B cell (primary cell): ENCODE data around the gene CHFR. TPM values are rescaled to one million over a fixed set of nuclear protein-coding genes. Genes with fewer than 3 reads are reported as not detected.

Experiments used
- ATAC-seq: fragments of 200-7000 bp; cut with Tn5 transposase; one replicate; pipeline ENCODE4 v1.10.0; 2021; ENCODE audit warnings: low read depth, mild to moderate bottlenecking, moderate number of reproducible peaks, moderate library complexity
- CTCF ChIA-PET: fragments of 350-600 bp; sonication (Branson Sonifier 250); formaldehyde crosslinking; loops from one replicate; lab custom pipeline; 2021; ENCODE audit warnings: antibody characterized with exemption, inconsistent platforms; lab: Charles Lee
- POLR2A ChIA-PET: fragments of 350-600 bp; sonication (Branson Sonifier 250); formaldehyde crosslinking; loops from one replicate; lab custom pipeline; 2021; ENCODE audit warnings: antibody characterized with exemption; lab: Charles Lee
- DNase-seq: peaks from one replicate; pipeline ENCODE4 v3.0.0; 2013
- H2AFZ ChIP-seq: 2 replicates; pipeline ENCODE4 v1.6.1; 2012; ENCODE audit warnings: mild to moderate bottlenecking, low read depth, low read length; ENCODE audit not compliant: insufficient read depth, poor library complexity, severe bottlenecking
- H3K27ac ChIP-seq, 2 donors: 1 replicate in 1 of 2; 2 replicates in 1 of 2; pipeline ENCODE4 v1.5.1; 2012 to 2013; ENCODE audit warnings: low read length in 2 of 2, mild to moderate bottlenecking in 2 of 2, moderate library complexity in 1 of 2
- H3K27me3 ChIP-seq, 4 experiments: fragments of 200-600 bp in 1 of 4; sonication (generic) in 1 of 4; replicated peaks in 1 of 4; 1 replicate in 2 of 4; 2 replicates in 2 of 4; pipeline versions ENCODE4 v1.6.1 to v1.7.0; 2013 to 2016; ENCODE audit warnings: low read length in 3 of 4, mild to moderate bottlenecking in 2 of 4, mixed read lengths in 1 of 4, moderate library complexity in 1 of 4; ENCODE audit not compliant: insufficient read depth in 4 of 4, control insufficient read depth in 3 of 4; ENCODE audit errors: control extremely low read depth in 1 of 4
- H3K36me3 ChIP-seq, 2 experiments: replicated peaks in 1 of 2; 1 replicate in 1 of 2; 2 replicates in 1 of 2; pipeline versions ENCODE4 v1.6.1 to v1.7.1; 2013; ENCODE audit warnings: low read length in 1 of 2; ENCODE audit not compliant: insufficient read depth in 2 of 2, control insufficient read depth in 1 of 2; ENCODE audit errors: control extremely low read depth in 1 of 2, extremely low read depth in 1 of 2
- H3K4me1 ChIP-seq, 2 donors: fragments of 200-600 bp in 1 of 2; sonication (generic) in 1 of 2; 1 replicate in 1 of 2; 2 replicates in 1 of 2; pipeline versions ENCODE4 v1.5.1 to v1.6.1; 2013 to 2017; ENCODE audit warnings: low read length in 2 of 2; ENCODE audit not compliant: control insufficient read depth in 2 of 2, insufficient read depth in 2 of 2
- H3K4me2 ChIP-seq: replicated peaks from 2 replicates; pipeline ENCODE3; 2012; ENCODE audit warnings: mild to moderate bottlenecking, low read depth, low read length; ENCODE audit not compliant: poor library complexity, severe bottlenecking
- H3K4me3 ChIP-seq, 5 experiments: fragments of 200-600 bp in 1 of 5; sonication (generic) in 1 of 5; 1 replicate in 3 of 5; 2 replicates in 2 of 5; pipeline versions ENCODE4 v1.5.1 to v1.7.0; 2011 to 2016; ENCODE audit warnings: low read length in 4 of 5, mild to moderate bottlenecking in 4 of 5, low read depth in 2 of 5, control low read depth in 1 of 5, moderate library complexity in 1 of 5; ENCODE audit not compliant: insufficient read depth in 1 of 5; ENCODE audit errors: control extremely low read depth in 1 of 5, extremely low read depth in 1 of 5
- H3K79me2 ChIP-seq: fragments of 200-600 bp; sonication (generic); one replicate; pipeline ENCODE4 v1.6.0; 2016; ENCODE audit warnings: low read length; ENCODE audit not compliant: control insufficient read depth, insufficient read depth
- H3K9ac ChIP-seq: fragments of 200-600 bp; sonication (generic); 2 replicates; pipeline ENCODE4 v1.6.1; 2017; ENCODE audit warnings: mild to moderate bottlenecking, low read length, moderate library complexity
- H3K9me3 ChIP-seq, 3 donors: one replicate each; pipeline versions ENCODE4 v1.6.1 to v1.7.1; 2013; ENCODE audit warnings: low read length in 2 of 3; ENCODE audit not compliant: control insufficient read depth in 2 of 3, insufficient read depth in 1 of 3; ENCODE audit errors: control extremely low read depth in 1 of 3
- H4K20me1 ChIP-seq: 2 replicates; pipeline ENCODE4 v1.6.0; 2012; ENCODE audit warnings: mild to moderate bottlenecking, low read length; ENCODE audit not compliant: insufficient read depth, control insufficient read depth, poor library complexity, severe bottlenecking
- H3K27ac Mint-ChIP-seq: one replicate; pipeline ENCODE4 v1.8.0; 2021; ENCODE audit warnings: mixed read lengths
- H3K27me3 Mint-ChIP-seq: one replicate; pipeline ENCODE4 v1.8.0; 2021; ENCODE audit warnings: mixed read lengths
- H3K4me1 Mint-ChIP-seq: one replicate; pipeline ENCODE4 v1.8.0; 2021; ENCODE audit warnings: mixed read lengths
- H3K4me3 Mint-ChIP-seq: one replicate; pipeline ENCODE4 v1.8.0; 2021; ENCODE audit warnings: mixed read lengths
- H3K9me3 Mint-ChIP-seq: one replicate; pipeline ENCODE4 v1.8.0; 2022; ENCODE audit warnings: mixed read lengths; ENCODE audit not compliant: insufficient read depth
- EZH2 ChIP-seq: IDR thresholded peaks from 2 replicates; pipeline ENCODE4 v1.6.1; 2012; ENCODE audit warnings: borderline replicate concordance, low read depth, mild to moderate bottlenecking, moderate library complexity, low read length; ENCODE audit not compliant: insufficient read depth, poor library complexity, severe bottlenecking
- whole genome bisulfite sequencing: methylation state at CpG from one replicate; pipeline ENCODE4 v1.1.5; 2013; ENCODE audit warnings: missing lambda C conversion rate; ENCODE audit not compliant: insufficient coverage; 5-methylcytosine and 5-hydroxymethylcytosine counted together
- intact Hi-C: fragments of 100-400 bp; cut with micrococcal nuclease; formaldehyde crosslinking; loops from one replicate; pipeline ENCODE4 v1.10.0; 2022
- polyA plus RNA-seq: library from polyadenylated mRNA; depleted of rRNA; stranded (reverse); fragments of >200 nt; gene quantifications from 2 replicates; pipeline ENCODE4 v1.2.3, GENCODE V29; 2012
- total RNA-seq, 2 donors: library from RNA; stranded (reverse); fragments of 120-200 nt in 1 of 2; gene quantifications; 1 replicate in 1 of 2; 2 replicates in 1 of 2; pipeline versions ENCODE4 v1.2.3 to v1.2.4, GENCODE V29; 2013 to 2022
- TF ChIP-seq, protein P1 (sequence below): fragments of 200-600 bp; IDR thresholded peaks from one replicate; pipeline ENCODE4 v1.8.0; 2022; ENCODE audit warnings: antibody characterized with exemption, mild to moderate bottlenecking

Gene CHFR
- total and polyA plus RNA-seq, 2 donors (not counting 1 experiment from before 2014, with no cell fraction given), result 83.8 to 92.5 TPM

DNA sequence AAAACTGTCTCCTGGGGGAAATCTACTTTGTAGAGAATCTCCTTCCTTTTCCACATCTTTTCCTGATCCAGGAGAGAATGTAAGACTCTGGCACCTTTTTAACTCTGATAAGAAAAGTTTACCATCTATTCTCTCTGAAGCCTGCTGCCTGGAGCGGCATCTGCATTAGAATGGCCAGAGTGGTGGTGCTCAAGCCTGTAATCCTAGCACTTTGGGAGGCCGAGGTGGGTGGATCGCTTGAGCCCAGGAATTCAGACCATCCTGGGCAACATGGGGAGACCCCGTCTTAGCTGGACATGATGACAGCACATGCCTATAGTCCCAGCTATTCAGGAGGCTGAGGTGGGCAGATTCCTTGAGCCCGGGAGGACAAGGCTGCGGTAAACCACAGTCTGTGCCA lies 1.4 kb upstream of the CHFR start:
- H3K9me3 ChIP-seq, result peaks cover 0 to 10% (median 0%) of the 10 kb centered on the region in 3 donors
- peak overlapping the region; percentile 91 for H2AFZ ChIP-seq
- peak overlapping the region in 1 of 2 donors; percentile 98 for H3K27ac ChIP-seq
- no peak overlapping the region for H3K4me3 ChIP-seq
- CTCF ChIA-PET, result interaction anchor here (0.7 to 1.0 kb wide), 2 partner anchors 17 to 474 kb away, joined by 3 read pairs; no protein-coding TSS in a partner anchor
- intact Hi-C loops, result loop anchor here (5.0 kb wide), 1 partner anchor 202 kb away; the partner anchor contains the start of genes POLE and PXMP2
- peak overlapping the region; percentile 73 for H3K4me3 Mint-ChIP-seq
- no peaks in the 10 kb centered on the region for H4K20me1 ChIP-seq
- peak overlapping the region; percentile 82 for H3K4me2 ChIP-seq
- 96% methylated on average over 6 of the region's 6 CpGs for WGBS
- H3K27ac Mint-ChIP-seq, result peak overlapping the region; percentile 100
- H3K4me1 ChIP-seq, result peaks cover 11 to 16% of the 10 kb centered on the region in 2 donors
- no peaks in the 10 kb centered on the region for H3K9me3 Mint-ChIP-seq
- DNase-seq (no peak), ATAC-seq (no peak)
- POLR2A ChIA-PET, result no interaction called here
- H3K4me1 Mint-ChIP-seq, result peaks cover 30% of the 10 kb centered on the region
- H3K36me3 ChIP-seq, result no peaks in the 10 kb centered on the region
- H3K9ac ChIP-seq, result no peak overlapping the region
- peaks cover 28% of the 10 kb centered on the region for H3K79me2 ChIP-seq
- H3K27me3 Mint-ChIP-seq, result peaks cover 6% of the 10 kb centered on the region
- H3K27me3 ChIP-seq, result no peaks in the 10 kb centered on the region
- TF ChIP-seq, protein P1, sequence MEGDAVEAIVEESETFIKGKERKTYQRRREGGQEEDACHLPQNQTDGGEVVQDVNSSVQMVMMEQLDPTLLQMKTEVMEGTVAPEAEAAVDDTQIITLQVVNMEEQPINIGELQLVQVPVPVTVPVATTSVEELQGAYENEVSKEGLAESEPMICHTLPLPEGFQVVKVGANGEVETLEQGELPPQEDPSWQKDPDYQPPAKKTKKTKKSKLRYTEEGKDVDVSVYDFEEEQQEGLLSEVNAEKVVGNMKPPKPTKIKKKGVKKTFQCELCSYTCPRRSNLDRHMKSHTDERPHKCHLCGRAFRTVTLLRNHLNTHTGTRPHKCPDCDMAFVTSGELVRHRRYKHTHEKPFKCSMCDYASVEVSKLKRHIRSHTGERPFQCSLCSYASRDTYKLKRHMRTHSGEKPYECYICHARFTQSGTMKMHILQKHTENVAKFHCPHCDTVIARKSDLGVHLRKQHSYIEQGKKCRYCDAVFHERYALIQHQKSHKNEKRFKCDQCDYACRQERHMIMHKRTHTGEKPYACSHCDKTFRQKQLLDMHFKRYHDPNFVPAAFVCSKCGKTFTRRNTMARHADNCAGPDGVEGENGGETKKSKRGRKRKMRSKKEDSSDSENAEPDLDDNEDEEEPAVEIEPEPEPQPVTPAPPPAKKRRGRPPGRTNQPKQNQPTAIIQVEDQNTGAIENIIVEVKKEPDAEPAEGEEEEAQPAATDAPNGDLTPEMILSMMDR, result no peak
- no peak for TF ChIP-seq EZH2
